Liver (tissue), 9 donors: ENCODE measurements around the gene TMEM94. TPM values are rescaled to one million over a fixed set of nuclear protein-coding genes. Genes with fewer than 3 reads are reported as not detected.
"Not testable (repeated sequence)": the region's sequence is repeated elsewhere in the genome, so short reads cannot be mapped to it uniquely, and the experiment has no call there.

ENCODE experiments used
- DNase-seq: peaks from one replicate; pipeline ENCODE4 v3.0.0-alpha.2; 2017; ENCODE audit warnings: low spot score
- H3K27ac ChIP-seq, 2 donors: one replicate each; pipeline ENCODE4 v1.7.0; 2013; ENCODE audit warnings: inconsistent platforms in 2 of 2, low read length in 2 of 2, control low read depth in 1 of 2, low read depth in 1 of 2, mild to moderate bottlenecking in 1 of 2
- H3K27me3 ChIP-seq, 4 donors: one replicate each; pipeline versions ENCODE4 v1.6.1 to v1.7.0; 2013; ENCODE audit warnings: low read length in 3 of 4, inconsistent platforms in 1 of 4, mild to moderate bottlenecking in 1 of 4, moderate library complexity in 1 of 4; ENCODE audit not compliant: control insufficient read depth in 4 of 4, insufficient read depth in 4 of 4
- H3K36me3 ChIP-seq, 4 donors: one replicate each; pipeline versions ENCODE4 v1.6.1 to v1.7.0; 2013; ENCODE audit warnings: low read length in 3 of 4, mild to moderate bottlenecking in 3 of 4, low read depth in 1 of 4, moderate library complexity in 1 of 4; ENCODE audit not compliant: control insufficient read depth in 4 of 4, insufficient read depth in 3 of 4
- H3K4me1 ChIP-seq, 4 donors: one replicate each; pipeline versions ENCODE4 v1.6.1 to v1.7.0; 2013; ENCODE audit warnings: low read length in 3 of 4, mild to moderate bottlenecking in 3 of 4, moderate library complexity in 1 of 4; ENCODE audit not compliant: control insufficient read depth in 4 of 4, insufficient read depth in 4 of 4
- H3K4me3 ChIP-seq, 3 donors: one replicate each; pipeline versions ENCODE4 v1.6.1 to v1.7.0; 2013; ENCODE audit warnings: low read length in 3 of 3, control low read depth in 1 of 3, low read depth in 1 of 3, mild to moderate bottlenecking in 1 of 3
- H3K9ac ChIP-seq, 2 donors: one replicate each; pipeline ENCODE4 v1.7.0; 2013; ENCODE audit warnings: low read length in 2 of 2, mild to moderate bottlenecking in 2 of 2, moderate library complexity in 2 of 2, control low read depth in 1 of 2, low read depth in 1 of 2
- H3K9me3 ChIP-seq, 4 donors: one replicate each; pipeline versions ENCODE4 v1.6.1 to v1.7.0; 2013; ENCODE audit warnings: low read length in 3 of 4; ENCODE audit not compliant: control insufficient read depth in 4 of 4
- EGR1 ChIP-seq, 2 donors: IDR thresholded peaks; 2 replicates each; pipeline ENCODE4 v1.6.1; 2016 to 2018; ENCODE audit warnings: antibody characterized with exemption in 2 of 2, low read depth in 2 of 2
- FOXA1 ChIP-seq: IDR thresholded peaks from 2 replicates; pipeline ENCODE4 v1.6.1; 2016; ENCODE audit warnings: antibody characterized with exemption
- FOXA2 ChIP-seq: IDR thresholded peaks from 2 replicates; pipeline ENCODE4 v1.6.1; 2016; ENCODE audit warnings: antibody characterized with exemption
- GABPA ChIP-seq, 2 donors: IDR thresholded peaks in 1 of 2; conservative IDR thresholded peaks in 1 of 2; 2 replicates each; pipeline ENCODE4 v1.6.1; 2016; ENCODE audit warnings: antibody characterized with exemption in 2 of 2, mild to moderate bottlenecking in 1 of 2, moderate library complexity in 1 of 2
- HNF4A ChIP-seq, 2 donors: conservative IDR thresholded peaks; 2 replicates each; pipeline ENCODE4 v1.6.1; 2016; ENCODE audit warnings: antibody characterized with exemption in 2 of 2, mild to moderate bottlenecking in 2 of 2
- HNF4G ChIP-seq: IDR thresholded peaks from 2 replicates; pipeline ENCODE4 v1.6.1; 2016; ENCODE audit warnings: antibody characterized with exemption
- JUND ChIP-seq, 2 donors: IDR thresholded peaks; 2 replicates each; pipeline ENCODE4 v1.6.1; 2016; ENCODE audit warnings: antibody characterized with exemption in 2 of 2
- MAX ChIP-seq: IDR thresholded peaks from 2 replicates; pipeline ENCODE4 v1.6.1; 2016; ENCODE audit warnings: antibody characterized with exemption
- NR2F2 ChIP-seq: IDR thresholded peaks from 2 replicates; pipeline ENCODE4 v1.6.1; 2016; ENCODE audit warnings: antibody characterized with exemption
- RAD21 ChIP-seq, 2 donors: IDR thresholded peaks; 2 replicates each; pipeline ENCODE4 v1.6.1; 2016; ENCODE audit warnings: antibody characterized with exemption in 2 of 2, mild to moderate bottlenecking in 2 of 2
- REST ChIP-seq: IDR thresholded peaks from 2 replicates; pipeline ENCODE4 v1.6.1; 2016; ENCODE audit warnings: antibody characterized with exemption, mild to moderate bottlenecking
- RXRA ChIP-seq, 2 donors: IDR thresholded peaks; 2 replicates each; pipeline ENCODE4 v1.6.1; 2017 to 2018; ENCODE audit warnings: antibody characterized with exemption in 2 of 2, mild to moderate bottlenecking in 1 of 2
- SP1 ChIP-seq: IDR thresholded peaks from 2 replicates; pipeline ENCODE4 v1.6.1; 2018; ENCODE audit warnings: antibody characterized with exemption, mild to moderate bottlenecking
- TAF1 ChIP-seq: conservative IDR thresholded peaks from 2 replicates; pipeline ENCODE4 v1.6.1; 2016; ENCODE audit warnings: antibody characterized with exemption, mild to moderate bottlenecking
- YY1 ChIP-seq: IDR thresholded peaks from 2 replicates; pipeline ENCODE4 v1.6.1; 2016; ENCODE audit warnings: antibody characterized with exemption, mild to moderate bottlenecking
- WGBS: extraction: QIAGEN DNeasy Blood & Tissue Kit; methylation state at CpG from one replicate; pipeline ENCODE4 v1.1.7; 2013; 5-methylcytosine and 5-hydroxymethylcytosine counted together
- polyA plus RNA-seq, 2 donors: library from polyadenylated mRNA; stranded (reverse) in 1 of 2; unstranded in 1 of 2; fragments of 200-250 nt in 1 of 2; fragments of >200 nt in 1 of 2; fragmentation: Nextera tagmentation in 1 of 2; extraction: Ambion mirVana in 1 of 2; gene quantifications; one replicate each; pipeline versions ENCODE4 v1.2.1 to v1.2.3, GENCODE V29; 2013 to 2015
- total RNA-seq, 2 donors: library from RNA; depleted of rRNA; stranded (reverse); fragments of >200 nt; gene quantifications; one replicate each; pipeline ENCODE4 v1.2.3, GENCODE V29; 2014
- donor health status: healthy.
- donor health status: healthy.
- donor health status: healthy.
- donor health status: healthy.
- donor health status: healthy.

TMEM94 gene
- total and polyA plus RNA-seq, 4 donors, result 15.6 to 31.0 (median 20.1) TPM

GRCh38 chr17:75440738-75441448 lies 15.5 kb upstream of the TMEM94 start:
- Histone ChIP-seq H3K27me3 (no peaks in the 10 kb centered on the region), H3K4me1 (no peaks in the 10 kb centered on the region), H3K36me3 (no peaks in the 10 kb centered on the region), H3K9ac (no peak overlapping the region), H3K27ac (peak overlapping the region; percentile 42 to 54), H3K9me3 (no peaks in the 10 kb centered on the region), H3K4me3 (no peak overlapping the region)
- TF ChIP-seq EGR1 (IDR thresholded peaks at IDR 0.05; ENCODE audit: low read depth in 2 of 2) (no peak), FOXA1 (no peak), HNF4A (conservative IDR thresholded peaks at IDR 0.05) (no peak), RXRA (IDR thresholded peaks at IDR 0.05) (no peak), NR2F2 (peak; percentile 16), RAD21 (IDR thresholded peaks at IDR 0.05) (peak in 1 of 2 donors; percentile 13), SP1 (peak; percentile 16), TAF1 (no peak), REST (no peak), YY1 (no peak), FOXA2 (no peak), HNF4G (no peak), MAX (no peak)
- WGBS, result 76% methylated on average over 10 of the region's 10 CpGs
- DNase-seq, result no peak

- H3K27ac ChIP-seq, result peak overlapping the region; percentile 36 to 41
- TF ChIP-seq SP1 (no peak), NR2F2 (peak; percentile 38)
- 82% methylated on average over 4 of the region's 4 CpGs for WGBS
Observed at GRCh38 chr17:75442168-75443103, 14.0 kb upstream of the TMEM94 start.

GRCh38 chr17:75445296-75445695 lies 11.1 kb upstream of the TMEM94 start:
- 83% methylated on average over 3 of the region's 3 CpGs for WGBS

More at GRCh38 chr17:75442168-75443103, 14.0 kb upstream of the TMEM94 start:
- DNase-seq, result no peak
- no peak overlapping the region for H3K9ac ChIP-seq
- no peaks in the 10 kb centered on the region for H3K4me1 ChIP-seq
- no peaks in the 10 kb centered on the region for H3K9me3 ChIP-seq
- H3K4me3 ChIP-seq, result no peak overlapping the region
- H3K36me3 ChIP-seq, result no peaks in the 10 kb centered on the region
- no peaks in the 10 kb centered on the region for H3K27me3 ChIP-seq

GRCh38 chr17:75445896-75446295 lies 10.5 kb upstream of the TMEM94 start:
- H3K27ac ChIP-seq, result not testable (repeated sequence)

More at GRCh38 chr17:75445296-75445695, 11.1 kb upstream of the TMEM94 start:
- H3K27ac ChIP-seq, result no peak overlapping the region
- DNase-seq, result no peak
- TF ChIP-seq YY1, result no peak
- no peak for TF ChIP-seq RAD21 (IDR thresholded peaks at IDR 0.05)
- no peak for TF ChIP-seq GABPA (IDR thresholded peaks at IDR 0.05 in 1 of 2, conservative IDR thresholded peaks at IDR 0.05 in 1 of 2)
- no peak for TF ChIP-seq MAX
- TF ChIP-seq JUND (IDR thresholded peaks at IDR 0.05), result no peak
- no peak for TF ChIP-seq FOXA2
- no peak for TF ChIP-seq HNF4A (conservative IDR thresholded peaks at IDR 0.05)
- no peak for TF ChIP-seq RXRA (IDR thresholded peaks at IDR 0.05)
- H3K36me3 ChIP-seq, result no peaks in the 10 kb centered on the region
- no peak overlapping the region for H3K4me3 ChIP-seq
- no peaks in the 10 kb centered on the region for H3K9me3 ChIP-seq
- H3K9ac ChIP-seq, result no peak overlapping the region
- no peaks in the 10 kb centered on the region for H3K4me1 ChIP-seq
- H3K27me3 ChIP-seq, result no peaks in the 10 kb centered on the region

More at GRCh38 chr17:75445896-75446295, 10.5 kb upstream of the TMEM94 start:
- WGBS, result 95% methylated on average over 6 of the region's 6 CpGs
- H3K4me1 ChIP-seq, H3K27me3 ChIP-seq, H3K4me3 ChIP-seq, H3K9me3 ChIP-seq, DNase-seq, H3K36me3 ChIP-seq, H3K9ac ChIP-seq: not testable (repeated sequence)
